ENCODE results near the gene CACFD1. TPM values are rescaled to one million over a fixed set of nuclear protein-coding genes. Genes with fewer than 3 reads are reported as not detected.

The CACFD1 gene
- total RNA-seq, 1 experiment from 2014 or later = 10.6 TPM

DNA sequence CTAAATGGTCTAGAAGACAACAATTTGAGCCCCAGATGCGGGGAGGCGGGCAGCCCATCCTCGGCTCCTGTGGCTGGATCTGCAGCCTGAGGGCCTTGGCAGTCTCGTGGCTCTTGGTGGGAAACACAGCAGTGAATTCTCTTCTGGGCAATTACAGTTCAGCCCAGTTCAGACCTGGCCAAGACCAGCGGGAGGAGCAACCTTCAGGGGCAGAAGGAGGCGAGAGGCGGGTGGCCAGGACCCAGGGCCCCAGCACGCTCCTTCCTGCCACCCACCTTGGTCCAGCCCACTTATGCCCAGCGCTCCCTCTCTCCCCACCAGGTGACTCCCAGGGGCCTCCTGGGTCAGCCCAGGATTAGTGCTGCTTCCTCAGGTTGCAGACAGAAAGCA is 57.2 kb downstream of the CACFD1 start:
- no peak for DNase-seq (ENCODE audit: low spot score)
- TF ChIP-seq, protein P1, sequence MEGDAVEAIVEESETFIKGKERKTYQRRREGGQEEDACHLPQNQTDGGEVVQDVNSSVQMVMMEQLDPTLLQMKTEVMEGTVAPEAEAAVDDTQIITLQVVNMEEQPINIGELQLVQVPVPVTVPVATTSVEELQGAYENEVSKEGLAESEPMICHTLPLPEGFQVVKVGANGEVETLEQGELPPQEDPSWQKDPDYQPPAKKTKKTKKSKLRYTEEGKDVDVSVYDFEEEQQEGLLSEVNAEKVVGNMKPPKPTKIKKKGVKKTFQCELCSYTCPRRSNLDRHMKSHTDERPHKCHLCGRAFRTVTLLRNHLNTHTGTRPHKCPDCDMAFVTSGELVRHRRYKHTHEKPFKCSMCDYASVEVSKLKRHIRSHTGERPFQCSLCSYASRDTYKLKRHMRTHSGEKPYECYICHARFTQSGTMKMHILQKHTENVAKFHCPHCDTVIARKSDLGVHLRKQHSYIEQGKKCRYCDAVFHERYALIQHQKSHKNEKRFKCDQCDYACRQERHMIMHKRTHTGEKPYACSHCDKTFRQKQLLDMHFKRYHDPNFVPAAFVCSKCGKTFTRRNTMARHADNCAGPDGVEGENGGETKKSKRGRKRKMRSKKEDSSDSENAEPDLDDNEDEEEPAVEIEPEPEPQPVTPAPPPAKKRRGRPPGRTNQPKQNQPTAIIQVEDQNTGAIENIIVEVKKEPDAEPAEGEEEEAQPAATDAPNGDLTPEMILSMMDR (conservative IDR thresholded peaks at IDR 0.05; ENCODE audit: low read depth, low read length) = no peak
- no peak for TF ChIP-seq EZH2 (IDR thresholded peaks at IDR 0.05; ENCODE audit: borderline replicate concordance, low read depth, low read length, poor library complexity, severe bottlenecking)
- intact Hi-C loops (cut with micrococcal nuclease; ENCODE audit: unreplicated experiment) = no loop called here
- H3K4me3 ChIP-seq (ENCODE audit: low read depth, low read length, poor library complexity, severe bottlenecking) = no peak overlapping the region
- H3K9me3 ChIP-seq (ENCODE audit: low read depth, low read length, poor library complexity, severe bottlenecking) = no peaks in the 10 kb centered on the region
- ChIA-PET POLR2A (ENCODE audit: low non-redundant PET) (no interaction called here), CTCF (no interaction called here)
- H3K27ac ChIP-seq (ENCODE audit: low read depth, low read length, poor library complexity, severe bottlenecking) = no peak overlapping the region
- no peaks in the 10 kb centered on the region for H3K36me3 ChIP-seq (ENCODE audit: insufficient read depth, low read length, poor library complexity, severe bottlenecking)
- H3K27me3 ChIP-seq (replicated peaks; ENCODE audit: insufficient read depth, low read depth, low read length, poor library complexity) = no peaks in the 10 kb centered on the region
- no peaks in the 10 kb centered on the region for H3K4me1 ChIP-seq (ENCODE audit: insufficient read depth, low read length, poor library complexity, severe bottlenecking)
- BruUV-seq (replicated peaks) = no TSS peak

DNA sequence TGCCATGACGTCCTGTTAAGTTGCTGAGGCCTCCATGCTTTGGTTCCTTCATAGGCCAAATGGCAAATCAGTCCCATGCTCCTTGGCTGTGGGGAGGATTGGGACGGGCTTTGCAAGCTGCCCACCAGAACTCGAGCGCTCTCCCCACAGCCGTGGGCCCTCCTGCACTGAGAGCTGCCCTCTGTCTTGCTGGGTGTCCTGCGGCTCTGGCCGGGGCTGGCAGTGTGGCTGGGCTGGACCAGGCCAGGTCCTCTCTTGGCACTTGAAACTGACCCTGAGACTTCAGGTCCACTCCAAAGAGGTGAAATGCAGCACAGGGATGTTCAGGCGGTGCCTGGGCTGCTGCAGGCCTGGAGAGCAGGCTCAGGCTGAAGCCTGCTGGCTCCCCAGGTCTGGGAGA is 57.9 kb downstream of the CACFD1 start:
- H3K9me3 ChIP-seq (ENCODE audit: low read depth, low read length, poor library complexity, severe bottlenecking) = no peaks in the 10 kb centered on the region
- H3K4me1 ChIP-seq (ENCODE audit: insufficient read depth, low read length, poor library complexity, severe bottlenecking) = no peaks in the 10 kb centered on the region
- no peak for DNase-seq (ENCODE audit: low spot score)
- ChIA-PET POLR2A (ENCODE audit: low non-redundant PET) (no interaction called here), CTCF (no interaction called here)
- no peak overlapping the region for H3K4me3 ChIP-seq (ENCODE audit: low read depth, low read length, poor library complexity, severe bottlenecking)
- H3K36me3 ChIP-seq (ENCODE audit: insufficient read depth, low read length, poor library complexity, severe bottlenecking) = no peaks in the 10 kb centered on the region
- intact Hi-C loops (cut with micrococcal nuclease; ENCODE audit: unreplicated experiment) = no loop called here
- BruUV-seq (replicated peaks) = no TSS peak
- no peaks in the 10 kb centered on the region for H3K27me3 ChIP-seq (replicated peaks; ENCODE audit: insufficient read depth, low read depth, low read length, poor library complexity)
- no peak for TF ChIP-seq EZH2 (IDR thresholded peaks at IDR 0.05; ENCODE audit: borderline replicate concordance, low read depth, low read length, poor library complexity, severe bottlenecking)
- TF ChIP-seq, protein P1 (conservative IDR thresholded peaks at IDR 0.05; ENCODE audit: low read depth, low read length) = no peak
- H3K27ac ChIP-seq (ENCODE audit: low read depth, low read length, poor library complexity, severe bottlenecking) = no peak overlapping the region

DNA sequence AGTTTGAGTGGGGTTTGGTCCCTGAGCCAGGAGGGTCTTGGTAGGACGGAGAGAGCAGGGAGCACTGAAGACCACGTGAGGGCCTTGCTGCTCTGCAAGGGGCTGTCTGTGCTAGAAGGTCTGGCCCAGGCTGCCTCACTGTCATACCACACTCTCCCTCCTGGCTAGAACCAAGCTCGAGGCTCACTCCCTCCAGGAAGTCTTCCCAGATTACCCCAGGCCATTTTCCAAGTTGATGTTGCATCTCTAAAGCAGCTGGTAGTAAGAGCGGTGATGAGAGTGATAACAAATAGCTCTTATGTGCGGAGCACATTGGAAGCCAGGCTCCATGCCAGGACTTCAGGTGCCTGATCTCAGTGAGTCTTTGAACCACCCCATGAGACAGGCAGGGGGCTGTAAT is 58.4 kb downstream of the CACFD1 start:
- intact Hi-C loops (cut with micrococcal nuclease; ENCODE audit: unreplicated experiment) = no loop called here
- H3K27ac ChIP-seq (ENCODE audit: low read depth, low read length, poor library complexity, severe bottlenecking) = no peak overlapping the region
- TF ChIP-seq, protein P1 (conservative IDR thresholded peaks at IDR 0.05; ENCODE audit: low read depth, low read length) = no peak
- TF ChIP-seq EZH2 (IDR thresholded peaks at IDR 0.05; ENCODE audit: borderline replicate concordance, low read depth, low read length, poor library complexity, severe bottlenecking) = no peak
- no peaks in the 10 kb centered on the region for H3K27me3 ChIP-seq (replicated peaks; ENCODE audit: insufficient read depth, low read depth, low read length, poor library complexity)
- no peaks in the 10 kb centered on the region for H3K9me3 ChIP-seq (ENCODE audit: low read depth, low read length, poor library complexity, severe bottlenecking)
- ChIA-PET POLR2A (ENCODE audit: low non-redundant PET) (no interaction called here), CTCF (no interaction called here)
- no peaks in the 10 kb centered on the region for H3K4me1 ChIP-seq (ENCODE audit: insufficient read depth, low read length, poor library complexity, severe bottlenecking)
- H3K4me3 ChIP-seq (ENCODE audit: low read depth, low read length, poor library complexity, severe bottlenecking) = no peak overlapping the region
- BruUV-seq (replicated peaks) = no TSS peak
- no peak for DNase-seq (ENCODE audit: low spot score)
- H3K36me3 ChIP-seq (ENCODE audit: insufficient read depth, low read length, poor library complexity, severe bottlenecking) = no peaks in the 10 kb centered on the region
